AG09309 (cell line): Measurements from ENCODE around the gene PLXNA2.

Source experiments
- DNase-seq: peaks from one replicate; pipeline ENCODE4 v3.0.0-alpha.2; 2010; ENCODE audit warnings: low read depth
- H3K4me3 ChIP-seq: 2 replicates; pipeline ENCODE4 v1.5.1; 2011; ENCODE audit warnings: mild to moderate bottlenecking, low read depth, low read length, moderate library complexity; ENCODE audit not compliant: control insufficient read depth
- CTCF ChIP-seq: IDR thresholded peaks from 2 replicates; pipeline ENCODE4 v1.5.1; 2011; ENCODE audit warnings: mild to moderate bottlenecking, low read depth, low read length, inconsistent platforms; ENCODE audit not compliant: insufficient read depth, control insufficient read depth; ENCODE audit errors: missing control alignments

The PLXNA2 gene

GRCh38 chr1:208106218-208106617 lies 138.0 kb downstream of the PLXNA2 start:
- no peak overlapping the region for H3K4me3 ChIP-seq
- DNase-seq = no peak
- no peak for TF ChIP-seq CTCF

- no peak for TF ChIP-seq CTCF
- H3K4me3 ChIP-seq = no peak overlapping the region
- DNase-seq = no peak
These were observed 138.4 kb downstream of the PLXNA2 start for GRCh38 chr1:208105756-208106155.

GRCh38 chr1:208103597-208104513 lies 140.3 kb downstream of the PLXNA2 start:
- DNase-seq = no peak
- no peak for TF ChIP-seq CTCF

GRCh38 chr1:208101661-208102431 lies 142.3 kb downstream of the PLXNA2 start:
- no peak overlapping the region for H3K4me3 ChIP-seq
- DNase-seq = no peak
- TF ChIP-seq CTCF = no peak

More at GRCh38 chr1:208103597-208104513, 140.3 kb downstream of the PLXNA2 start:
- no peak overlapping the region for H3K4me3 ChIP-seq

GRCh38 chr1:208100906-208101305 lies 143.3 kb downstream of the PLXNA2 start:
- no peak overlapping the region for H3K4me3 ChIP-seq
- no peak for TF ChIP-seq CTCF
- DNase-seq = no peak

GRCh38 chr1:208100106-208100505 lies 144.1 kb downstream of the PLXNA2 start:
- no peak for TF ChIP-seq CTCF
- no peak overlapping the region for H3K4me3 ChIP-seq
- DNase-seq = no peak
